Neural progenitor cell (in vitro differentiated cells): Measurements from ENCODE around the gene TLE1.

Experiments
- CTCF ChIP-seq: fragments of 200-600 bp; sonication (generic); IDR thresholded peaks from 2 replicates; pipeline ENCODE4 v1.5.1; 2017; ENCODE audit warnings: antibody characterized with exemption, mild to moderate bottlenecking
- EZH2 ChIP-seq: fragments of 200-600 bp; sonication (generic); IDR thresholded peaks from 2 replicates; pipeline ENCODE4 v1.6.1; 2017; ENCODE audit warnings: antibody characterized with exemption, mild to moderate bottlenecking, moderate library complexity

GRCh38 chr9:81596679-81597418 is 92.5 kb downstream of the TLE1 start:
- TF ChIP-seq CTCF (no peak), EZH2 (no peak)
